A375 (cell line): Measurements from ENCODE around the gene SEMA3D. TPM values are rescaled to one million over a fixed set of nuclear protein-coding genes. Genes with fewer than 3 reads are reported as not detected.

Experiments used
- total RNA-seq: library from RNA; depleted of rRNA; stranded (reverse); fragments of >200 nt; shearing (Covaris generic); gene quantifications from 2 replicates; pipeline ENCODE4 v1.2.3, GENCODE V29; 2014; rRNA removed

The SEMA3D gene
- total RNA-seq: 3.9 and 4.7 TPM in 2 replicates

DNA sequence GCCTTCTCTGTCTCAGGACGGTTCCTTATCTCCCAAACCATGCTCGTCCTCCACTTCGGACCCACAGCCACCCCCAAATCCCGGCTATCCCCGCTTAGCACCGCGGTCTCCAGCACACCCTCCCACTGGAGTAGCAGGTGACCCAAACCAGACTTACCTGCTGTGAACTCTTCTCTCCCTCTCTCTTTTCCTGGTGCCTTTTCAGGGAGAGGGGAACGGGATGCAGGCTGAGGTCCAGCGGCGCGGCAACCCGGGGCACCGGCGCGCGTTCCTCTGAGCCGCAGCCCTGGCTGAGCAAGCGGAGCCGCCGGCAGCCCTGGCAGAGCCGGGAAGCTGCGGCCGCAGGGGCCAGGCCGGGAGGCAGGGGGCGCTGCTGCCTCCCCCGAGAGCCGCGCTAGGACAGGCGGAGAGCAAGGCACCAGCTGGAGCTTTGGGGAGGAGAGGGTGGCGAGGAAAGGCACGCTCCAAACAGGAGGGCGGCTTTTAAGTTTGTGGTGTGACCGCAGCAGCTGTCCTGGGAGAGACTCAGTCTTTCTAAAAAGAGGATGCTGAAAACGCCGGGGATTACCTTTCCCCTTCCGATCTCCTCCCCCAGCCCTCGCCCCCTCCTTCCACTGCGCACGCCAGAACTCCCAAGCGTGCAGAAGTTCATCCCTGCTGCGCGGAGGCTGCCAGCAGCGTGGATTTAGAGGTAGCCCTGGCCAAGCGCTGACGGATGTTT is at the start of gene SEMA3D:
TSS of gene SEMA3D (minus strand) at position 536 of the 721 bp plus-strand sequence. CDS start 65,165 bp downstream, outside the sequence.

